Stimulated activated CD8-positive, alpha-beta memory T cell treated with anti-CD3 and anti-CD28 coated beads, Interleukin-7, amount 100 ng/mL, for 48 hours (primary cell): ENCODE measurements around the gene PRR33.
"Not testable (repeated sequence)": the region's sequence is repeated elsewhere in the genome, so short reads cannot be mapped to it uniquely, and the experiment has no call there.

Experiments
- DNase-seq, 2 donors: peaks; one replicate each; pipeline ENCODE4 v3.0.0-alpha.2; 2020; ENCODE audit warnings: low read depth in 1 of 2; ENCODE audit errors: extremely low read depth in 1 of 2

The PRR33 gene

DNA sequence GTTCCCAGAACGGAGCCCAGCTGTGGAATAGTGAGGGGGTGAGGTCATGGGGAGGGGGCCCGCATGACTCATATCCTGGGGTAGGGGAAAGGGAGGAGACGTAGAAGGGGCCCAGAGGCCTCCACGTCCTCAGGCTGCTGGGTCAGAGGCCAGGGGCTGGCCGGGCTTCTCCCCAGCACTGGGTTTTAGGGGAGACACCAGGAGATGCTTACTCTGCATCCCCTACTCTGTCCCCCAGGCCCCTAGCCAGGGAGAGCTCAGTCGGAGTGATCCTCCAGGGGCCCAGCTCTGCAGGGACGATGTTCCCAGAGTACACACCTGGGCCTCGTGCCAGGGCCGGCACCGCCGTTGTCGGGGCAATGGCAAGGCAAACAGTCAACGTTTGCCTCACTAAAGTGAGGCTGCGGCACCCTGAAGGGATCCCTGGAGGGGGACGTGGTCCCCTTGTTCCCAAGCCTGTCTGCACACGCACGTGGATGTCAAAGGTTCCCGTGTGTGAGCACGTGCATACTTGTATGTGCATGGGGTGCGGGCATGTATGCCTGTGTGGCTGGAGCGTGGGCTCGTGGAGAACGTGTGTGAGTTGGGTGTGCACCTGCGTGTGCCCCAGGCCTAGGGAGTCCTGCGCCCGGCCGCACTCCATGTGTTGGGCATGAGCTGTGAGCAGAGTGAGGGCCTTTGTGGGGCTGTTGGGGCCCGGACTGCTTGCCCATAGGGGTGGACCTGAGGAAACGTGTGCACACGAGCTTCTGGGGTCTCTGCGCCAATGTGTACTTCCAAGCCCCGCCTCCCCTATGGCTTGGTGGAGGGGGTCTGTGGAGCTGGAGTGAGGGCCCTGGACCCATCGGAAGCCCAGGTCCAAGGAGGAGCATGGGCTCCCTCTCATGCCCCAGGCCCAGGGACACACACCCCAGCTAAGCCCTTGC, 14.2 kb downstream of the PRR33 start:
- no peak for DNase-seq

GRCh38 chr11:1876361-1877063, 15.2 kb downstream of the PRR33 start:
- no peak for DNase-seq

DNA sequence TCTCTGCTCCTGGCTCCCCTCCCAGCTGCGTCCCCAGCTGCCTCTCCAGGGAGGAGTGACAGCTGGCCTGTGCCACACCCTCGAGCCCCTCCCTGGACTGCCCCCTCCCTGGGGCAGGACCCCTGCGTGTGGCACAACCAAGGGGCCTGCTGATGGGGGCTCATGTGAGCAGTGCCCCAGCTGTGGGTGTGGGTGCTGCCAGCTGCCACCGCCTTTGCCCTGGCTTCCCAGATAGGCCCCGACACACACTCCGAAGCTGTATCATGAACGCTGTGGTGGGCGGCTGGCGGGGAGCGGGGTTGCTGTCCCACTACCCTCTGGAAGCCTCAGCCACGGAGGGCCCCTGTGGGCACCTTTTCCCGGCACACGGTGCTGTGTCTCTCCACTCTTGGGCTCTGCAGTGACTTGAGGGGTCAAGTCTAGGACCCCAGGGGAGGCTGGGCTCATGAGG, 15.8 kb downstream of the PRR33 start:
- DNase-seq = not testable (repeated sequence)

- DNase-seq = no peak
These were observed 16.4 kb downstream of the PRR33 start for GRCh38 chr11:1875093-1875850.

GRCh38 chr11:1874441-1875092, 17.1 kb downstream of the PRR33 start:
- not testable (repeated sequence) for DNase-seq

- not testable (repeated sequence) for DNase-seq
These were observed 17.9 kb downstream of the PRR33 start for GRCh38 chr11:1873813-1874150.

GRCh38 chr11:1873048-1873812, 18.5 kb downstream of the PRR33 start:
- no peak for DNase-seq

- no peak for DNase-seq
These were observed 19.3 kb downstream of the PRR33 start for GRCh38 chr11:1872267-1872985.

DNA sequence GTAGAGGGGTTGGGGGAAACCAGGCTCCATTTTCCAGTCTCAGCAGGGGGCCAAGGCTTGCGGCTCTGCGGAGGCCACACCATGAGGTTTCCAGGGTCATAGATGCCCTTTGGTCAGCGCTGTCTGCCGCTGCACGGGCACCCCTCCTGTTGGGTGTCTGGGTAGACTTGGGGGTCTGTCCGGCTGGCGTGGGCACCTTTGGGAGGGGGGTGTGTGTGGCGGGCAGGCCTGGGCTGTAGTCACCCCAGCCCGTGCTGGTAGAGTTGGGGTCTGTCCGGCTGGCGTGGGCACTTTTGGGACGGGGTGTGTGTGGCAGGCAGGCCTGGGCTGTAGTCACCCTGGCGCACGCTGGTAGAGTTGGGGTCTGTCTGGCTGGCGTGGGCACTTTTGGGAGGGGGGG, 20.2 kb downstream of the PRR33 start:
- DNase-seq = no peak

GRCh38 chr11:1870721-1871466, 20.8 kb downstream of the PRR33 start:
- DNase-seq = no peak

GRCh38 chr11:1870326-1870696, 21.4 kb downstream of the PRR33 start:
- DNase-seq = no peak

DNA sequence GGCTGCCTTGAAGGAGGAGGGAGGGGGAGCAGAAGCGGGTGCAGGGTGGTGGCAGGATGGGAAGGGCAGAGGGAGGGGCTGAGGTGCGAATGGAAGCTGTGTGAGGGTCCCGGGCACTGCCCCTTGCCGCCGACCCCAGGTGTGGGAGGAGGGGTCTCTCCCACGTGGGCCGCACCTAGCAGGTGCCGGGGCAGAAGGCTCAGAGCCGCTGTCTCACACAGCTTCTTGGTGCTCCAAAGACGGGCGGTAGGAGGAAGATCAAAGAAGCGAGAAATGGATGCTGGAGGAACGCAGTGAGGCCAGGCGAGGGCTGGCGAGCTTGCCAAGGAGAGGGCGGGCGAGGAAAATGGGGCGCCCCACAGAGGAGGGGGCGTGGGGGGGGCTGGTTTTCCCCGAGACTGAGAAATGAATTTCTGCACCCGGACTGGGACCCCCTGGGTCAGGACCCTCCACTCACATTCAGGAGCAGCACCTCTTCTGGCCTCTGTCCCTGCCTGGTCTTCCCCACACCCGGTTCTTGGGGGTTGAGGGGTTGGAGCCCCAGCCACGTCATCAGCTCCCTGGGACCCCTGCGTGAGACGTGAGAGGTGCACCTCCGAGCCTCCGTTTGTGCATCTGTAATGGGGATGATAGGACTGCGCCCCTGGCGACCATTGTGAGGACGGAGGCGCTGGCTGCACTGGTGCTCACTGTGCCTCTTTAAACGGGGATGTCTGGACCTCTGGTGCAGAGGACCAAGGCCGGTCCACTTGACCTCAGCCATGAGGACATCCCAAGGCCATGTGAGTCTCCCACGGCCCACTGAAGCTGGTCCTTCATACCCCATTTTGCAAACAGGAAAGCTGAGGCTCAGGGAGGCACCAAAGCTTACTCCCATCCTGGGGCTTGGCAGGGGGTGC, 22.0 kb downstream of the PRR33 start:
- no peak for DNase-seq

DNA sequence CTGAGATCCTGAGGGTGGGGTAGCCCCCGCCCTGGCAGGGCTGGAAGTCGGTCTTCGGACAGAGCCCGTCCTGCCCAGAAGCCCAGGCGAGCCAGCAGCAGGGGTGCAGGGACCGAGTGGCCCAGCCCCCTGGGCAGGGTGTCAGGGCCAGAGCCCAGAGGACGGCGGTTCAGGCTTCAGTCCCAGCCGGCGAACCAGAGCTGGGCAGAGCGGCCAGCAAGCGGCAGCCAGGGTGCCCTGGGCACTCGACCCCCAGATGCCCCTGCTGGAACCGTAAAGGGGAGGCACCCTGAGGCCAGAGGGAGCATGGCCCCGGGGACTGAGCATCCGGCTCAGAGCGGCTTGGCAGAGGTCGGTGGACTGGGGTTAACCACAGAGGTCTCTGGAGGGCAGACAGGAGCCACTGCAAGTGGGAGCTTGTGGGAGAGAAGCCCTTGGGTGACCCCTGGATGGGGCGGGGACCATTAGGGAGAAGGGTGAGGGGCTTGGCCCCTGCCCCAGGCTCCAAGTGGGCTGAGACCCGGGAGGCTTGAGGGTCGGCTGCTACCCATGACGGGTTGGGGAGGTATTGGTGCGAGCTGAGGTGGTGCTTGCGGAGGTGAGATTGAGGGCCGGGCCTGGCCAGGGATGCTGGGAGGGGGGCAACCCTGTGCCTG, 22.9 kb downstream of the PRR33 start:
- no peak for DNase-seq

GRCh38 chr11:1868056-1868635, 23.5 kb downstream of the PRR33 start:
- no peak for DNase-seq

DNA sequence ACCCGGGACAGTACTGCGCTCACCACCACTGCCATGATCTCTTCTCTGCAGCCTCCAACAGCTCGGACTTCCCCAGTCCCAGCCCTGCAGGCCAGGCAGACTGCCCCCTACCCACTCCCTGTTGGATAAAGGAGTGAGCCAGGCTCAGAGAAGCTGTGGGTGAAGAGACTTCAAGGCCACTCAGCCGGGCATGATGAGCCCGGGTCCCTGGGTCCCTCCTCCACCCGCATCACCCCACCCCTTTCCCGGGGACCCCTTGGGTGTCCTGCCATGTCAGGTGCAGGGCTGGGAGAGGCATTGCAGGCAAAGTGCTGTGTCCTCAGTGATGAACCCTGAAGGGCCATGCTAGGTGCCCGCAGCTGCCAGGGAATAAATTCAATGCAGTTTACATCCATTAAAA, 24.3 kb downstream of the PRR33 start:
- no peak for DNase-seq

DNA sequence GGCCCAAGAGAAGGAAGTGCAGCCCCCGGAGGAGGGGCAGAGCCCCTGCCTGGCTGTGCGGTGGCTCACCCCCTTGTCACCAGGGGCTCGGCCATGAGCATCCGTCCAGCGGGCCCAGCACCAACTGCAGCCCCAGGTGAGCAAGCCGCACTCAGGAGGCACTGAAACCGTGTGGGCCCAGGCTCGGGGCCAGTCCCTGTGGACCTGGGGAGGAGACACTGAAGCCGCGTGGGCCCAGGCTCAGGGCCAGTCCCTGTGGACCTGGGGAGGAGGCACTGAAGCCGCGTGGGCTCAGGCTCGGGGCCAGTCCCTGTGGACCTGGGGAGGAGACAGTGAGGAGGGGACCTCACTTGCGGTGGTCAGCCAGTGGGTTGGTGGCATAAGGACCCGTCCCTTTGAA, 24.9 kb downstream of the PRR33 start:
- no peak for DNase-seq

- DNase-seq = no peak
These were observed 25.5 kb downstream of the PRR33 start for GRCh38 chr11:1866226-1866625.
